Measurements from ENCODE around the gene IMPA2. TPM values are rescaled to one million over a fixed set of nuclear protein-coding genes. Genes with fewer than 3 reads are reported as not detected.
A peak's percentile ranks its signal among the peaks of the same experiment; 100 is the strongest.

Gene IMPA2
- total and polyA plus RNA-seq, 2 donors (not counting 1 experiment from before 2014, with no cell fraction given): 3.8 to 23.0 TPM

DNA sequence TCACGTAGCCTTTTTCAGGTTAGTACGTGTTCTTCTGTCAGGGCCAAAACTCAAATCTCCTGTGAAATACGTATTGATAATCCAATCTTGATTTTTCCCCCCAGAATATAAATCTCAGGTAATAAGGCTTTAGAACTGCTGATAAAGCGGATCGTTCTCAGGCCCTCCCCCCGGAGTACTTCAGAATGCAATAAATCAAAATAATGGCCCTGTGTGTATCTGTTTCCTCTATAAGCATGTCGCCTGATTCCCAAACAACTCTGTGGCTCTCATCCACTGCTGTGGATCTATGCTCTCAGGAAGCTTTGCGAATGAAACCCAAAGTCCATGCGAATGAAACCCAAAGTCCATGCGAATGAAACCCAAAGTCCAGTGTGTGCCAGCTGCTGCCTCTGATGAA, 49.4 kb downstream of the IMPA2 start:
- Histone ChIP-seq H3K27me3 (ENCODE audit: control insufficient read depth, insufficient read depth, low read length) (no peaks in the 10 kb centered on the region), H3K36me3 (ENCODE audit: control insufficient read depth, insufficient read depth, low read length) (no peaks in the 10 kb centered on the region), H3K4me2 (ENCODE audit: extremely low read depth, insufficient read depth, low read length) (no peak overlapping the region), H3K27ac (ENCODE audit: insufficient read depth, low read length) (no peak overlapping the region), H3K9me3 (ENCODE audit: control insufficient read depth, insufficient read depth, low read depth, low read length) (no peaks in the 10 kb centered on the region), H4K20me1 (ENCODE audit: control insufficient read depth, extremely low read depth, insufficient read depth, low read length) (no peaks in the 10 kb centered on the region), H3K4me1 (ENCODE audit: control insufficient read depth, extremely low read depth, insufficient read depth, low read length) (peaks cover 6% of the 10 kb centered on the region), H3K9ac (ENCODE audit: insufficient read depth, low read length) (no peak overlapping the region), H3K4me3 (replicated peaks in 1 of 4; ENCODE audit: control extremely low read depth in 1 of 4, insufficient read depth in 1 of 4, low read depth in 3 of 4, low read length in 4 of 4) (no peak overlapping the region), H2AFZ (ENCODE audit: low read length) (no peak overlapping the region), H3K79me2 (ENCODE audit: control insufficient read depth, insufficient read depth, low read length) (no peaks in the 10 kb centered on the region)
- TF ChIP-seq EZH2 (IDR thresholded peaks at IDR 0.05; ENCODE audit: low read length, missing control alignments): no peak
- TF ChIP-seq, protein P1, sequence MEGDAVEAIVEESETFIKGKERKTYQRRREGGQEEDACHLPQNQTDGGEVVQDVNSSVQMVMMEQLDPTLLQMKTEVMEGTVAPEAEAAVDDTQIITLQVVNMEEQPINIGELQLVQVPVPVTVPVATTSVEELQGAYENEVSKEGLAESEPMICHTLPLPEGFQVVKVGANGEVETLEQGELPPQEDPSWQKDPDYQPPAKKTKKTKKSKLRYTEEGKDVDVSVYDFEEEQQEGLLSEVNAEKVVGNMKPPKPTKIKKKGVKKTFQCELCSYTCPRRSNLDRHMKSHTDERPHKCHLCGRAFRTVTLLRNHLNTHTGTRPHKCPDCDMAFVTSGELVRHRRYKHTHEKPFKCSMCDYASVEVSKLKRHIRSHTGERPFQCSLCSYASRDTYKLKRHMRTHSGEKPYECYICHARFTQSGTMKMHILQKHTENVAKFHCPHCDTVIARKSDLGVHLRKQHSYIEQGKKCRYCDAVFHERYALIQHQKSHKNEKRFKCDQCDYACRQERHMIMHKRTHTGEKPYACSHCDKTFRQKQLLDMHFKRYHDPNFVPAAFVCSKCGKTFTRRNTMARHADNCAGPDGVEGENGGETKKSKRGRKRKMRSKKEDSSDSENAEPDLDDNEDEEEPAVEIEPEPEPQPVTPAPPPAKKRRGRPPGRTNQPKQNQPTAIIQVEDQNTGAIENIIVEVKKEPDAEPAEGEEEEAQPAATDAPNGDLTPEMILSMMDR (conservative IDR thresholded peaks at IDR 0.05 in 1 of 2, IDR thresholded peaks at IDR 0.05 in 1 of 2; ENCODE audit: low read depth in 1 of 2, low read length in 2 of 2): no peak
- no peak for DNase-seq (ENCODE audit: low read depth in 2 of 2)

- no peak overlapping the region for H2AFZ ChIP-seq (ENCODE audit: low read length)
- H3K36me3 ChIP-seq (ENCODE audit: control insufficient read depth, insufficient read depth, low read length): no peaks in the 10 kb centered on the region
- H3K4me2 ChIP-seq (ENCODE audit: extremely low read depth, insufficient read depth, low read length): no peak overlapping the region
- H3K4me1 ChIP-seq (ENCODE audit: control insufficient read depth, extremely low read depth, insufficient read depth, low read length): peaks cover 6% of the 10 kb centered on the region
- no peaks in the 10 kb centered on the region for H3K79me2 ChIP-seq (ENCODE audit: control insufficient read depth, insufficient read depth, low read length)
- no peaks in the 10 kb centered on the region for H3K9me3 ChIP-seq (ENCODE audit: control insufficient read depth, insufficient read depth, low read depth, low read length)
- DNase-seq (ENCODE audit: low read depth in 2 of 2): peak in 1 of 2 donors; percentile 41
- no peaks in the 10 kb centered on the region for H3K27me3 ChIP-seq (ENCODE audit: control insufficient read depth, insufficient read depth, low read length)
- H4K20me1 ChIP-seq (ENCODE audit: control insufficient read depth, extremely low read depth, insufficient read depth, low read length): no peaks in the 10 kb centered on the region
- TF ChIP-seq EZH2 (IDR thresholded peaks at IDR 0.05; ENCODE audit: low read length, missing control alignments): no peak
- TF ChIP-seq, protein P1 (conservative IDR thresholded peaks at IDR 0.05 in 1 of 2, IDR thresholded peaks at IDR 0.05 in 1 of 2; ENCODE audit: low read depth in 1 of 2, low read length in 2 of 2): no peak
- no peak overlapping the region for H3K4me3 ChIP-seq (replicated peaks in 1 of 4; ENCODE audit: control extremely low read depth in 1 of 4, insufficient read depth in 1 of 4, low read depth in 3 of 4, low read length in 4 of 4)
- no peak overlapping the region for H3K27ac ChIP-seq (ENCODE audit: insufficient read depth, low read length)
- H3K9ac ChIP-seq (ENCODE audit: insufficient read depth, low read length): no peak overlapping the region
Measured at GRCh38 chr18:12031181-12031580, 49.9 kb downstream of the IMPA2 start.

GRCh38 chr18:12031846-12032245, 50.5 kb downstream of the IMPA2 start:
- Histone ChIP-seq H3K9ac (ENCODE audit: insufficient read depth, low read length) (no peak overlapping the region), H4K20me1 (ENCODE audit: control insufficient read depth, extremely low read depth, insufficient read depth, low read length) (no peaks in the 10 kb centered on the region), H3K27me3 (ENCODE audit: control insufficient read depth, insufficient read depth, low read length) (no peaks in the 10 kb centered on the region), H3K9me3 (ENCODE audit: control insufficient read depth, insufficient read depth, low read depth, low read length) (no peaks in the 10 kb centered on the region), H3K36me3 (ENCODE audit: control insufficient read depth, insufficient read depth, low read length) (no peaks in the 10 kb centered on the region), H3K4me1 (ENCODE audit: control insufficient read depth, extremely low read depth, insufficient read depth, low read length) (peaks cover 6% of the 10 kb centered on the region), H2AFZ (ENCODE audit: low read length) (no peak overlapping the region), H3K4me2 (ENCODE audit: extremely low read depth, insufficient read depth, low read length) (no peak overlapping the region), H3K4me3 (replicated peaks in 1 of 4; ENCODE audit: control extremely low read depth in 1 of 4, insufficient read depth in 1 of 4, low read depth in 3 of 4, low read length in 4 of 4) (no peak overlapping the region), H3K79me2 (ENCODE audit: control insufficient read depth, insufficient read depth, low read length) (no peaks in the 10 kb centered on the region), H3K27ac (ENCODE audit: insufficient read depth, low read length) (no peak overlapping the region)
- peak; percentile 83 to 90 for DNase-seq (ENCODE audit: low read depth in 2 of 2)
- no peak for TF ChIP-seq EZH2 (IDR thresholded peaks at IDR 0.05; ENCODE audit: low read length, missing control alignments)

All from fibroblast of lung (primary cell).